DOHH2 (cell line): Measurements from ENCODE around the gene ELOVL2.

ENCODE experiments used
- EZH2phosphoT487 ChIP-seq: fragments of 200-600 bp; sonication (generic); IDR thresholded peaks from 2 replicates; pipeline ENCODE4 v1.6.1; 2017; ENCODE audit warnings: borderline replicate concordance, mild to moderate bottlenecking, antibody characterized with exemption, low read length, moderate library complexity, mixed read lengths
- TF ChIP-seq, protein P1 (sequence below): fragments of 200-600 bp; sonication (generic); IDR thresholded peaks from one replicate; pipeline ENCODE4 v1.5.1; 2014; ENCODE audit warnings: antibody characterized with exemption, mild to moderate bottlenecking, low read depth, low read length; ENCODE audit not compliant: poor library complexity, severe bottlenecking

GRCh38 chr6:11027565-11028110 lies 16.5 kb downstream of the ELOVL2 start:
- TF ChIP-seq, protein P1, sequence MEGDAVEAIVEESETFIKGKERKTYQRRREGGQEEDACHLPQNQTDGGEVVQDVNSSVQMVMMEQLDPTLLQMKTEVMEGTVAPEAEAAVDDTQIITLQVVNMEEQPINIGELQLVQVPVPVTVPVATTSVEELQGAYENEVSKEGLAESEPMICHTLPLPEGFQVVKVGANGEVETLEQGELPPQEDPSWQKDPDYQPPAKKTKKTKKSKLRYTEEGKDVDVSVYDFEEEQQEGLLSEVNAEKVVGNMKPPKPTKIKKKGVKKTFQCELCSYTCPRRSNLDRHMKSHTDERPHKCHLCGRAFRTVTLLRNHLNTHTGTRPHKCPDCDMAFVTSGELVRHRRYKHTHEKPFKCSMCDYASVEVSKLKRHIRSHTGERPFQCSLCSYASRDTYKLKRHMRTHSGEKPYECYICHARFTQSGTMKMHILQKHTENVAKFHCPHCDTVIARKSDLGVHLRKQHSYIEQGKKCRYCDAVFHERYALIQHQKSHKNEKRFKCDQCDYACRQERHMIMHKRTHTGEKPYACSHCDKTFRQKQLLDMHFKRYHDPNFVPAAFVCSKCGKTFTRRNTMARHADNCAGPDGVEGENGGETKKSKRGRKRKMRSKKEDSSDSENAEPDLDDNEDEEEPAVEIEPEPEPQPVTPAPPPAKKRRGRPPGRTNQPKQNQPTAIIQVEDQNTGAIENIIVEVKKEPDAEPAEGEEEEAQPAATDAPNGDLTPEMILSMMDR = no peak
- TF ChIP-seq EZH2phosphoT487 = no peak
